Smooth muscle cell (in vitro differentiated cells): ENCODE measurements around the gene P2RX2. TPM values are rescaled to one million over a fixed set of nuclear protein-coding genes. Genes with fewer than 3 reads are reported as not detected.

Experiments used
- DNase-seq: peaks from one replicate; lab custom pipeline; 2025; ENCODE audit not compliant: unreplicated experiment; lab: John Stamatoyannopoulos, UW
- H2AFZ ChIP-seq: fragments of 200-600 bp; sonication (generic); 2 replicates; pipeline ENCODE4 v1.6.0; 2016; ENCODE audit warnings: antibody characterized with exemption, low read depth, mild to moderate bottlenecking
- H3F3A ChIP-seq: fragments of 200-600 bp; sonication (generic); 2 replicates; pipeline ENCODE4 v1.6.0; 2017; ENCODE audit warnings: antibody characterized with exemption, low read depth
- H3K27ac ChIP-seq: fragments of 200-600 bp; sonication (generic); 2 replicates; pipeline ENCODE4 v1.5.1; 2016; ENCODE audit warnings: low read depth, mild to moderate bottlenecking
- H3K27me3 ChIP-seq: fragments of 200-600 bp; sonication (generic); 2 replicates; pipeline ENCODE4 v1.6.1; 2016; ENCODE audit warnings: low read depth, mild to moderate bottlenecking
- H3K36me3 ChIP-seq: fragments of 200-600 bp; sonication (generic); 2 replicates; pipeline ENCODE4 v1.5.1; 2016; ENCODE audit warnings: low read depth
- H3K4me1 ChIP-seq: fragments of 200-600 bp; sonication (generic); 2 replicates; pipeline ENCODE4 v1.5.1; 2016; ENCODE audit warnings: low read depth
- H3K4me2 ChIP-seq: fragments of 200-600 bp; sonication (generic); 2 replicates; pipeline ENCODE4 v1.6.0; 2016; ENCODE audit warnings: mild to moderate bottlenecking
- H3K4me3 ChIP-seq: fragments of 200-600 bp; sonication (generic); 2 replicates; pipeline ENCODE4 v1.5.1; 2016; ENCODE audit warnings: mild to moderate bottlenecking
- H3K79me2 ChIP-seq: fragments of 200-600 bp; sonication (generic); 2 replicates; pipeline ENCODE4 v1.6.0; 2016; ENCODE audit warnings: low read depth, mild to moderate bottlenecking
- H3K9ac ChIP-seq: fragments of 200-600 bp; sonication (generic); 2 replicates; pipeline ENCODE4 v1.6.0; 2016; ENCODE audit warnings: low read depth
- H3K9me3 ChIP-seq: fragments of 200-600 bp; sonication (generic); replicated peaks from 2 replicates; pipeline ENCODE4 v1.5.1; 2016; ENCODE audit warnings: low read depth
- H4K20me1 ChIP-seq: fragments of 200-600 bp; sonication (generic); 2 replicates; pipeline ENCODE4 v1.6.0; 2016; ENCODE audit warnings: low read depth
- CTCF ChIP-seq: fragments of 200-600 bp; sonication (generic); IDR thresholded peaks from 2 replicates; pipeline ENCODE4 v1.5.1; 2017; ENCODE audit warnings: borderline replicate concordance, mild to moderate bottlenecking, antibody characterized with exemption; ENCODE audit not compliant: insufficient read depth, poor library complexity, severe bottlenecking
- whole genome bisulfite sequencing: methylation state at CpG from one replicate; pipeline ENCODE4 v1.1.7; 2016; ENCODE audit warnings: low lambda C conversion rate; 5-methylcytosine and 5-hydroxymethylcytosine counted together
- polyA plus RNA-seq: library from polyadenylated mRNA; unstranded; fragments of >200 nt; fragmentation: Nextera tagmentation; extraction: Ambion mirVana; gene quantifications from 2 replicates; pipeline ENCODE4 v1.2.1, GENCODE V29; 2016
- total RNA-seq: library from RNA; depleted of rRNA; stranded (reverse); fragments of >200 nt; gene quantifications from 2 replicates; pipeline ENCODE4 v1.2.3, GENCODE V29; 2014

Gene P2RX2
- total and polyA plus RNA-seq, 2 experiments from 2014 or later, result not detected

GRCh38 chr12:132593071-132593470, 25.5 kb upstream of the P2RX2 start:
- WGBS, result 88% methylated on average over 21 of the region's 21 CpGs
- H3K4me1 ChIP-seq, result no peaks in the 10 kb centered on the region
- H4K20me1 ChIP-seq, result no peaks in the 10 kb centered on the region
- H3K27ac ChIP-seq, result no peak overlapping the region
- peaks cover 23% of the 10 kb centered on the region for H3K27me3 ChIP-seq
- H3K9ac ChIP-seq, result no peak overlapping the region
- H3F3A ChIP-seq, result peaks cover 11% of the 10 kb centered on the region
- no peak for DNase-seq
- H2AFZ ChIP-seq, result no peak overlapping the region
- no peak overlapping the region for H3K4me3 ChIP-seq
- H3K4me2 ChIP-seq, result no peak overlapping the region
- no peak for TF ChIP-seq CTCF
- no peaks in the 10 kb centered on the region for H3K9me3 ChIP-seq
- H3K79me2 ChIP-seq, result no peaks in the 10 kb centered on the region
- H3K36me3 ChIP-seq, result no peaks in the 10 kb centered on the region

- DNase-seq, result no peak
- WGBS, result 89% methylated on average over 18 of the region's 18 CpGs
- Histone ChIP-seq H3K9ac (no peak overlapping the region), H3K27ac (no peak overlapping the region), H3K36me3 (no peaks in the 10 kb centered on the region), H3K79me2 (no peaks in the 10 kb centered on the region), H3F3A (peaks cover 11% of the 10 kb centered on the region), H3K4me1 (no peaks in the 10 kb centered on the region), H3K9me3 (no peaks in the 10 kb centered on the region), H3K4me3 (no peak overlapping the region), H2AFZ (no peak overlapping the region), H3K27me3 (peaks cover 23% of the 10 kb centered on the region), H3K4me2 (no peak overlapping the region), H4K20me1 (no peaks in the 10 kb centered on the region)
- no peak for TF ChIP-seq CTCF
Measured at GRCh38 chr12:132593521-132593920, 25.1 kb upstream of the P2RX2 start.

GRCh38 chr12:132593938-132594358, 24.6 kb upstream of the P2RX2 start:
- H3K27ac ChIP-seq, result no peak overlapping the region
- no peak overlapping the region for H3K4me3 ChIP-seq
- WGBS, result 44% methylated on average over 11 of the region's 11 CpGs
- peaks cover 11% of the 10 kb centered on the region for H3F3A ChIP-seq
- H3K36me3 ChIP-seq, result no peaks in the 10 kb centered on the region
- peak; percentile 38 for DNase-seq
- no peaks in the 10 kb centered on the region for H4K20me1 ChIP-seq
- peaks cover 4% of the 10 kb centered on the region for H3K4me1 ChIP-seq
- no peak for TF ChIP-seq CTCF
- no peak overlapping the region for H3K9ac ChIP-seq
- peaks cover 19% of the 10 kb centered on the region for H3K27me3 ChIP-seq
- H3K9me3 ChIP-seq, result no peaks in the 10 kb centered on the region
- no peaks in the 10 kb centered on the region for H3K79me2 ChIP-seq
- H3K4me2 ChIP-seq, result no peak overlapping the region
- H2AFZ ChIP-seq, result no peak overlapping the region

- Histone ChIP-seq H4K20me1 (no peaks in the 10 kb centered on the region), H3K9me3 (no peaks in the 10 kb centered on the region), H3K4me1 (peaks cover 4% of the 10 kb centered on the region), H3F3A (peaks cover 18% of the 10 kb centered on the region), H3K36me3 (no peaks in the 10 kb centered on the region), H3K9ac (no peak overlapping the region), H3K27me3 (peaks cover 9% of the 10 kb centered on the region), H3K4me2 (no peak overlapping the region), H3K4me3 (no peak overlapping the region), H3K79me2 (no peaks in the 10 kb centered on the region), H2AFZ (no peak overlapping the region), H3K27ac (no peak overlapping the region)
- TF ChIP-seq CTCF, result no peak
- no peak for DNase-seq
- 81% methylated on average over 11 of the region's 11 CpGs for WGBS
Measured at GRCh38 chr12:132595183-132595582, 23.4 kb upstream of the P2RX2 start.
